CD1c-positive myeloid dendritic cell (primary cell): ENCODE results near the gene MEGF11.

Source experiments
- DNase-seq: peaks from one replicate; pipeline ENCODE4 v3.0.0-alpha.2; 2016; ENCODE audit errors: extremely low spot score

Gene MEGF11

GRCh38 chr15:66030650-66031049 lies 222.9 kb downstream of the MEGF11 start:
- DNase-seq: no peak

GRCh38 chr15:66029650-66030049 lies 223.9 kb downstream of the MEGF11 start:
- no peak for DNase-seq

GRCh38 chr15:66027268-66027805 lies 226.2 kb downstream of the MEGF11 start:
- no peak for DNase-seq

GRCh38 chr15:66025972-66026371 lies 227.6 kb downstream of the MEGF11 start:
- no peak for DNase-seq

- DNase-seq: no peak
These were observed 228.5 kb downstream of the MEGF11 start for GRCh38 chr15:66025015-66025452.

GRCh38 chr15:66024116-66024515 lies 229.4 kb downstream of the MEGF11 start:
- DNase-seq: no peak

GRCh38 chr15:66023311-66023972 lies 230.1 kb downstream of the MEGF11 start:
- no peak for DNase-seq

- no peak for DNase-seq
These were observed 231.4 kb downstream of the MEGF11 start for GRCh38 chr15:66022163-66022525.

GRCh38 chr15:66021496-66022162 lies 231.9 kb downstream of the MEGF11 start:
- no peak for DNase-seq

- DNase-seq: no peak
These were observed 233.6 kb downstream of the MEGF11 start for GRCh38 chr15:66019826-66020398.

- no peak for DNase-seq
These were observed 234.2 kb downstream of the MEGF11 start for GRCh38 chr15:66019368-66019767.

- DNase-seq: no peak
These were observed 235.1 kb downstream of the MEGF11 start for GRCh38 chr15:66018488-66018797.

- no peak for DNase-seq
These were observed 235.6 kb downstream of the MEGF11 start for GRCh38 chr15:66017792-66018487.

- no peak for DNase-seq
These were observed 236.6 kb downstream of the MEGF11 start for GRCh38 chr15:66017000-66017399.

- no peak for DNase-seq
These were observed 237.4 kb downstream of the MEGF11 start for GRCh38 chr15:66016199-66016598.

- DNase-seq: no peak
These were observed 238.8 kb downstream of the MEGF11 start for GRCh38 chr15:66014635-66015182.

- DNase-seq: no peak
These were observed 239.5 kb downstream of the MEGF11 start for GRCh38 chr15:66014022-66014421.

GRCh38 chr15:66008940-66009562 lies 244.5 kb downstream of the MEGF11 start:
- peak; percentile 30 for DNase-seq

- DNase-seq: no peak
These were observed 245.8 kb downstream of the MEGF11 start for GRCh38 chr15:66007663-66008262.

GRCh38 chr15:66006986-66007385 lies 246.6 kb downstream of the MEGF11 start:
- DNase-seq: no peak

GRCh38 chr15:66004618-66005262 lies 248.8 kb downstream of the MEGF11 start:
- peak; percentile 11 for DNase-seq
